Bronchial epithelial cell (primary cell): Measurements from ENCODE around the gene GLIS1. TPM values are rescaled to one million over a fixed set of nuclear protein-coding genes. Genes with fewer than 3 reads are reported as not detected.

Experiments
- DNase-seq: peaks from one replicate; pipeline ENCODE4 v3.0.0-alpha.2; 2010; ENCODE audit warnings: low read depth
- FAIRE-seq: peaks from 2 replicates; lab custom pipeline; 2011; peaks lifted over from hg19 to GRCh38; lab: Jason Lieb, UNC
- H3K27me3 ChIP-seq: 2 replicates; pipeline ENCODE4 v1.5.1; 2011; ENCODE audit warnings: low read length; ENCODE audit not compliant: control insufficient read depth, insufficient read depth
- H3K36me3 ChIP-seq: 2 replicates; pipeline ENCODE4 v1.5.1; 2011; ENCODE audit warnings: low read length; ENCODE audit not compliant: control insufficient read depth, insufficient read depth
- H3K4me3 ChIP-seq: 2 replicates; pipeline ENCODE4 v1.5.1; 2011; ENCODE audit warnings: mild to moderate bottlenecking, low read depth, low read length, control low read depth
- total RNA-seq: library from RNA; depleted of rRNA; stranded (reverse); fragments of >200 nt; gene quantifications from 2 replicates; pipeline ENCODE4 v1.2.1, GENCODE V29; 2014
- TF ChIP-seq, protein P1 (sequence below): IDR thresholded peaks from 2 replicates; pipeline ENCODE4 v1.5.1; 2011; ENCODE audit warnings: mild to moderate bottlenecking, moderate library complexity, low read length, control low read depth, inconsistent platforms; ENCODE audit not compliant: insufficient read depth, severe bottlenecking

Gene GLIS1
- total RNA-seq, 1 donor from 2014 or later = under 0.01 TPM

- no peak for DNase-seq
- FAIRE-seq = no peak
- Histone ChIP-seq H3K27me3 (no peaks in the 10 kb centered on the region), H3K4me3 (no peak overlapping the region), H3K36me3 (no peaks in the 10 kb centered on the region)
- TF ChIP-seq, protein P1, sequence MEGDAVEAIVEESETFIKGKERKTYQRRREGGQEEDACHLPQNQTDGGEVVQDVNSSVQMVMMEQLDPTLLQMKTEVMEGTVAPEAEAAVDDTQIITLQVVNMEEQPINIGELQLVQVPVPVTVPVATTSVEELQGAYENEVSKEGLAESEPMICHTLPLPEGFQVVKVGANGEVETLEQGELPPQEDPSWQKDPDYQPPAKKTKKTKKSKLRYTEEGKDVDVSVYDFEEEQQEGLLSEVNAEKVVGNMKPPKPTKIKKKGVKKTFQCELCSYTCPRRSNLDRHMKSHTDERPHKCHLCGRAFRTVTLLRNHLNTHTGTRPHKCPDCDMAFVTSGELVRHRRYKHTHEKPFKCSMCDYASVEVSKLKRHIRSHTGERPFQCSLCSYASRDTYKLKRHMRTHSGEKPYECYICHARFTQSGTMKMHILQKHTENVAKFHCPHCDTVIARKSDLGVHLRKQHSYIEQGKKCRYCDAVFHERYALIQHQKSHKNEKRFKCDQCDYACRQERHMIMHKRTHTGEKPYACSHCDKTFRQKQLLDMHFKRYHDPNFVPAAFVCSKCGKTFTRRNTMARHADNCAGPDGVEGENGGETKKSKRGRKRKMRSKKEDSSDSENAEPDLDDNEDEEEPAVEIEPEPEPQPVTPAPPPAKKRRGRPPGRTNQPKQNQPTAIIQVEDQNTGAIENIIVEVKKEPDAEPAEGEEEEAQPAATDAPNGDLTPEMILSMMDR = no peak
Measured at GRCh38 chr1:53717025-53717804, 21.7 kb downstream of the GLIS1 start.

- H3K27me3 ChIP-seq = no peaks in the 10 kb centered on the region
- peak; percentile 7 for FAIRE-seq
- H3K36me3 ChIP-seq = no peaks in the 10 kb centered on the region
- no peak for DNase-seq
- H3K4me3 ChIP-seq = no peak overlapping the region
- TF ChIP-seq, protein P1 = no peak
Measured at GRCh38 chr1:53716150-53716549, 22.8 kb downstream of the GLIS1 start.

GRCh38 chr1:53715478-53715877, 23.5 kb downstream of the GLIS1 start:
- FAIRE-seq (no peak), DNase-seq (no peak)
- H3K4me3 ChIP-seq = no peak overlapping the region
- H3K27me3 ChIP-seq = no peaks in the 10 kb centered on the region
- H3K36me3 ChIP-seq = no peaks in the 10 kb centered on the region
- TF ChIP-seq, protein P1 = peak; percentile 49

DNA sequence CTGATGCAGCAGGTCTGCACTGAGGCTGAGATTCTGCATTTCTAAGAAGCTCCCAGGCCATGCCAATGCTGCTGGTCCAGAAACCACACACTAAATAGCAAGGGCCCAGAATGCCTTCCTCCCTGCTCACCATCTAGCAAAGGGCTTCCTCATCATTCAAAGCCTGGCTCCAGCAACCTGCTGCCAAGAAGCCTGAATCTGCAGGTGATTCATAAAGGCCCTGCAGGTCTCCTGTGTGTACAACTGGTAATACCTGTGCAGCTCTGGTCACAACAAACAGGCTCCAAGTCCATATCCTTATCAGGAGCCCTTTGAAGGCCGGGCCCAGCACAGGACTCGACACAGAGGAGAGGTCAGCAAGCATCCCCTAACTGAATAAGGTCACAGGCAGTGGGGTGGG, 26.7 kb downstream of the GLIS1 start:
- DNase-seq = peak; percentile 60
- Histone ChIP-seq H3K36me3 (no peaks in the 10 kb centered on the region), H3K4me3 (no peak overlapping the region), H3K27me3 (peaks cover 2% of the 10 kb centered on the region)
- FAIRE-seq = no peak
- TF ChIP-seq, protein P1 = no peak

DNA sequence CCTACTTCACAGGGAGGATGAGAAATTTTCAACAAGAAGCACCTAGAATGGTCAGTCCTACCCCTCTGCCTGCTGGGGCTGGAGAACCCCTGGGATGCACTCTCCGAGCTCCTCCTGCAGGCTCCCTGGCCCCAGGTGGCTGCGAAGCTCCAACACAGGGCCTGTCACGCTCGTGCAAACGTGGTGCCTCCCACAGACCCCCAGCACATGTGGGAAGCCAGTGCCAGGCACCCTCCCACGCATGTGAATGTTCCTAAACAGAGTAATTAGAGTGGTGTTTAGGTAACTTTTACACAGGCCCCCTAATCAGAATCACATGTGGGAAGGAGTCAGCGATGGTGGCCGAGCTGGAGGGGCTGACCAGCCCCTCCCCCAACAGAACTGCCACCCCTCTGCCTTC, 28.4 kb downstream of the GLIS1 start:
- TF ChIP-seq, protein P1 = no peak
- Histone ChIP-seq H3K27me3 (peaks cover 5% of the 10 kb centered on the region), H3K36me3 (no peaks in the 10 kb centered on the region), H3K4me3 (no peak overlapping the region)
- DNase-seq = no peak
- FAIRE-seq = no peak
